ENCODE measurements around the gene ZFAND4.

Gene ZFAND4

DNA sequence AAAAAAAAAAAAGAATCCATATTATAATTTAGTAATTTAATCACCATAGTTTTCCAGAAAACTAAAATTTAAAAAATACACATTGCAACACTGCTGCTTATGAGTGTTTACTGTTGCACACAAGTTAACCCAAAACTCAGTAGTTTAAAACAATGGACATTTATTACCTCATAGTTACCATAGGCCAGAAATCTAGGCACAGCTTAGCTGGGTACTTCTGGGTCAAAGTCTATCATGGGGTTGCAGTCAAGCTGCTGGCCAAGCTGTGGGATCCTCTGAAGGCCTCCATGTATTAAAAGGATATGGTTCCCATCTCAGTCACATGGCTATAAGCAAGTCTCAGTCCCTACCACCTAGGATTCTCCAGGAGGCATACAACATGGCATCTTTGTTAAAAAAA lies 83.6 kb downstream of the ZFAND4 start:
- H3K4me3 ChIP-seq (ENCODE audit: low read depth, low read length) = no peak overlapping the region
- TF ChIP-seq, protein P1, sequence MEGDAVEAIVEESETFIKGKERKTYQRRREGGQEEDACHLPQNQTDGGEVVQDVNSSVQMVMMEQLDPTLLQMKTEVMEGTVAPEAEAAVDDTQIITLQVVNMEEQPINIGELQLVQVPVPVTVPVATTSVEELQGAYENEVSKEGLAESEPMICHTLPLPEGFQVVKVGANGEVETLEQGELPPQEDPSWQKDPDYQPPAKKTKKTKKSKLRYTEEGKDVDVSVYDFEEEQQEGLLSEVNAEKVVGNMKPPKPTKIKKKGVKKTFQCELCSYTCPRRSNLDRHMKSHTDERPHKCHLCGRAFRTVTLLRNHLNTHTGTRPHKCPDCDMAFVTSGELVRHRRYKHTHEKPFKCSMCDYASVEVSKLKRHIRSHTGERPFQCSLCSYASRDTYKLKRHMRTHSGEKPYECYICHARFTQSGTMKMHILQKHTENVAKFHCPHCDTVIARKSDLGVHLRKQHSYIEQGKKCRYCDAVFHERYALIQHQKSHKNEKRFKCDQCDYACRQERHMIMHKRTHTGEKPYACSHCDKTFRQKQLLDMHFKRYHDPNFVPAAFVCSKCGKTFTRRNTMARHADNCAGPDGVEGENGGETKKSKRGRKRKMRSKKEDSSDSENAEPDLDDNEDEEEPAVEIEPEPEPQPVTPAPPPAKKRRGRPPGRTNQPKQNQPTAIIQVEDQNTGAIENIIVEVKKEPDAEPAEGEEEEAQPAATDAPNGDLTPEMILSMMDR (IDR thresholded peaks at IDR 0.05; ENCODE audit: low read depth, low read length, missing control alignments) = no peak
- in situ Hi-C loops (cut with HindIII; ENCODE audit: low sequenced_read_pairs) = no loop called here
- DNase-seq (ENCODE audit: low read depth) = no peak

DNA sequence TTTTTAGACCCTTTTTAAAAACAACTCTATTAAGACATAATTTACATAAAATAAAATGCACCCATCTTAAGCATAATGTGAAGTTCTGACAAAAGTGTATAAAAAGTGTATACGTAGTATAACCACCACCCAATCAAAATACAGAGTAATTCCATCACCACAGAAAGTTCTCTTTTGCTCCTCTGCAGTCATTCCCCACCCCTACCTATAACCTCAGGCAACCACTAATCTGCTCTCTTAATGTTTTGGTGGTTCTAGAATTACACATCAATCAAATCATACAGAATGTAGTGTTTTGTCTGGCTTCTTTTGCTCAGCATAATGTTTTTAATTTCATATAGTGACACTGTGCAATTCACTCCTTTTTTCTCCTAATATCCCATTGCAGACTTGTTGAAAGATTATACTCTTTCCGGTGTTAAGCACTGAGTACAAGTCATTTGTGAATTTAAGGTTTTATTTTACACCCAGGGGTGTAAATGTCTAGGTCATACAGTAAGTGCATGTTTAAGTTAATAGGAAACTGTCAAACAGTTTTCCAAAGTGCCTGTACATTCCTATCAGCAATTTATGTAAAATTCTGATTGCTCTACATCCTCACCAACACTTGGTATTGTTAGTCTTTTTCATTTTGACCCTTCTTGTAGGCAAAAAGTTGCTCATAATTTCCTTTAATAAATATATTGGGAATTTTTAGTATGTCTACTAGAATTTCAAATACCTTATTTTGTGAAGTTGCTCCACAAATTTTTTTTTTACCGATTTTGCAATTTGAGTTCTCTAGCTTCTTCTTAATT lies 86.3 kb downstream of the ZFAND4 start:
- TF ChIP-seq, protein P1 (IDR thresholded peaks at IDR 0.05; ENCODE audit: low read depth, low read length, missing control alignments) = no peak
- in situ Hi-C loops (cut with HindIII; ENCODE audit: low sequenced_read_pairs) = no loop called here
- H3K4me3 ChIP-seq (ENCODE audit: low read depth, low read length) = no peak overlapping the region
- DNase-seq (ENCODE audit: low read depth) = no peak

DNA sequence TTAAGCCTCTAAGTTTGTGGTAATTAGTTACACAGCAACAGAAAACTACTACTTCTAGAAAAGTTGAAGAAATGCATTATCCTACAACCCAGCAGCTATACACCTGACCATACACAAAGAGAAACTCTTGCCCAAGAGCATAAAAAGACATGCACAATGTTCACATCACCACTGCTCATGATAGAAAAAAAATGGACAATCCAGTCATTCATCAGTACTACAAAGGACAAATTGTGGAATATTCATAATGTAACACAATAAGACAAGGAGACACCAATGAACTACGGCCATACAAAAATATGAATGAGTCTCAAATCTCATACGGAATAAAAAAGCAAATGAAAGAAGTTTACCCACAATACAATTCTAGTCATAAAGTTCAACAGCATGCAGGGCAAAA lies 87.4 kb downstream of the ZFAND4 start:
- TF ChIP-seq, protein P1 (IDR thresholded peaks at IDR 0.05; ENCODE audit: low read depth, low read length, missing control alignments) = no peak
- in situ Hi-C loops (cut with HindIII; ENCODE audit: low sequenced_read_pairs) = no loop called here
- H3K4me3 ChIP-seq (ENCODE audit: low read depth, low read length) = no peak overlapping the region
- no peak for DNase-seq (ENCODE audit: low read depth)

DNA sequence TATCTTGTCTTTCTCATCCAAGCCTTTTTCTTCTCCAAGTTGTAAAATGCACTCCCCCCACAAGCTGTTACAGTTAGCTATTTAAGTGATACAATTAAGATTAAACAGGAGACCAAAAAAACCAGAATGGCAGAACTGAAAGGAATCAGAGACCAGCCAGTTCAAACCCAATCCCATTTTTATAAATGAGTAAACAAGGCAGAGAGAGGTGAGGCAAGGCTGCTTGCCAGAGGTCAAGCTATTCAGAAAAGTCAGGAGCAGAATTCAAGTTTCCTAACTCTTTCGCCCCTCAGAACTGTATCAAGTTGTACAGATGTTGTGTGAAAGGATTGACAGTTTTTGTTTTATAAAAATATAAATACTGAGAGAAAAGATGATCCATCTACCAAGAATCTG lies 90.2 kb downstream of the ZFAND4 start:
- in situ Hi-C loops (cut with HindIII; ENCODE audit: low sequenced_read_pairs) = no loop called here
- TF ChIP-seq, protein P1 (IDR thresholded peaks at IDR 0.05; ENCODE audit: low read depth, low read length, missing control alignments) = no peak
- no peak for DNase-seq (ENCODE audit: low read depth)

DNA sequence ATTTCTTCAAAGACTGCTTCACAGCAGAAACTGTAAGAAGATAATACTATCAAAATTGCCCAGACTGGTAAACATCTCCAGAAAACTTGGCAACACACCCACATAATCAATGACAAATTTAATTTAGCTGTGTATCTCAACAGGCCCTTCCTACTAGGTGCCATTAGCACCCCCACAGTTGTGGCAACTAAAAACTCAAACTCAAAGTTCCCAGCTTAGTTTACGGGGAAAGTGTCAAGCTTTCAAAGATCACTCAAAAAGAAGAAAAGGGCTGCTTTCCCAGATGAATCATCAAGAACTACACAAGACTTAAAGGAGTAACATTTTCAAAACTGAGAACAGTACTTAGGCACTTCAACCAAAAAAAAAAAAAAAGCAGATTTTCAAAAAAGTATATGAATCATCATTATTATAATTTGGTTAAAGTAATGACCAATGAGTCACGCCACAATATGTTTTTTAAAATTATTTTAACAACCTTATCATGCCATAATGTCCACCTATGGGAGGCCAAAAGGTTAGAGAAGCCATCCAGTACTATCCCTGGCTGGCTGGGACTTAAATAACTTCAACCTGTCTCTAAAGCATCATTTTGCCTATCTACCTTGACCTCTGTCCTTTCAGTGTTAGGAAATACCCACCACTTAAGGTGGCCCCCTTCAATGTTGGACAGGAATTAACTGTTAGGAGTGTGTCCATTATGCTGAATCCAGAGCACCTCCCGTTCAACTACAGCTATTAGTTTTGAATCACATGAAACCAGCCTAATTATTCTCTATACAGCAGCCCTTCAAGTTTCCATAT lies 90.8 kb downstream of the ZFAND4 start:
- in situ Hi-C loops (cut with HindIII; ENCODE audit: low sequenced_read_pairs) = no loop called here
- no peak overlapping the region for H3K4me3 ChIP-seq (ENCODE audit: low read depth, low read length)
- TF ChIP-seq, protein P1 (IDR thresholded peaks at IDR 0.05; ENCODE audit: low read depth, low read length, missing control alignments) = no peak
- DNase-seq (ENCODE audit: low read depth) = no peak

More for the DNA sequence above, 90.2 kb downstream of the ZFAND4 start:
- no peak overlapping the region for H3K4me3 ChIP-seq (ENCODE audit: low read depth, low read length)

DNA sequence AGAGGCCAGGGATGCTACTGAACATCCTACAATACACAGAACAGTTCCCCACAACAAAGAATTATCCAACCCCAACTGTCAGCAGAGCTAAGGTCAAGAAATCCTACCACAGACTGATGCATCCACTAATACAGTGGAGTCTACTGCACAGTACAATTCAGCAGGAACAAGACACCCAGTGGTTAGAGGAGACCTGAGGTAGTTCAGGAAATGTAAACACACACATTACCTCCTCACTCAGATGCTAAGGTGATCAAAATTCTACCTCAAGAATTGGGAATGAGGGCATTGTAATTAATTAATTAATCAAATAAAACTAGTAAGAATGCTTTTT lies 91.4 kb downstream of the ZFAND4 start:
- TF ChIP-seq, protein P1 (IDR thresholded peaks at IDR 0.05; ENCODE audit: low read depth, low read length, missing control alignments) = no peak
- DNase-seq (ENCODE audit: low read depth) = no peak
- H3K4me3 ChIP-seq (ENCODE audit: low read depth, low read length) = no peak overlapping the region
- in situ Hi-C loops (cut with HindIII; ENCODE audit: low sequenced_read_pairs) = no loop called here
